Stimulated activated CD8-positive, alpha-beta memory T cell treated with anti-CD3 and anti-CD28 coated beads, Interleukin-12 subunit alpha, Interleukin-12 subunit beta, amount 100 ng/mL, for 4 hours (primary cell): ENCODE results near the gene KSR2.
"Not testable (repeated sequence)": the region's sequence is repeated elsewhere in the genome, so short reads cannot be mapped to it uniquely, and the experiment has no call there.

Experiments
- DNase-seq: peaks from one replicate; pipeline ENCODE4 v3.0.0-alpha.2; 2020; ENCODE audit warnings: low read depth

The KSR2 gene

DNA sequence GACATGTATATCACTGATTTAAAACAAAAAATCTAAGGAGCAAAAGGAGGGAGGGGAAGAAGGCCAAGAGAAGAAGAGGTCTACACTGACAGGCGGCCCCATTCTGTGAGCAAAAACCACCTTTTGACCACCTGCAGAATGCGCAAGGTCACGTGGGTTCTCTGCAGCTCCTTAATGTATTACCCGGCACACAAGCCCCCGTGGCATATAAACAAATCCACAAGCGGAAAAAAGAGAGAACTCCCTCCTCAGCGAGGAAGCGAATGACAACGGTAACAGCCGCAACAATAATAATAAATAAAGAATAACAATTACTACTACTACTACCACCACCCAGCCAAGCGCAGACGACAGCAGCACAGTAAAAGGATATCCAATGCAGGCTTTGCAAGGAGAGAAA, 1.3 kb downstream of the KSR2 start:
- DNase-seq, result no peak

DNA sequence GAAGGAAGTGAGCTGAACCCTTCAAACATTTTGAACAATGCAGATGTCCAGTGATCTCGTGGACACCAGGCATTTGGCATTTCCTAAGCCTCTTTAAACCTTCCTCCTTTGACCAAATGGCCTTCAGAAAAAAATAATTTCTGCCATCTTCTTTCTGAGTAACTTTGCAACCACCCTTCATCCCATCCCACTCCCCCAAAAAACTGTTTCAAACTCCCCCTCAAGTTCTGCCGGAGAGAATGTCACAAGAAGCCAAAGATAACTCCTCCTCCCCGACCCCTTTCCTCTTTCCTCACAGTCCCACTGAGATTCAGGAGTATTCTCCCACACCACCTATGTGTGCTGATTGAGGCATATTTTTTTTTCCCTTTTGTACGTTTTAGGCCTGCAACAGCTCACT, 1.7 kb downstream of the KSR2 start:
- DNase-seq, result no peak

DNA sequence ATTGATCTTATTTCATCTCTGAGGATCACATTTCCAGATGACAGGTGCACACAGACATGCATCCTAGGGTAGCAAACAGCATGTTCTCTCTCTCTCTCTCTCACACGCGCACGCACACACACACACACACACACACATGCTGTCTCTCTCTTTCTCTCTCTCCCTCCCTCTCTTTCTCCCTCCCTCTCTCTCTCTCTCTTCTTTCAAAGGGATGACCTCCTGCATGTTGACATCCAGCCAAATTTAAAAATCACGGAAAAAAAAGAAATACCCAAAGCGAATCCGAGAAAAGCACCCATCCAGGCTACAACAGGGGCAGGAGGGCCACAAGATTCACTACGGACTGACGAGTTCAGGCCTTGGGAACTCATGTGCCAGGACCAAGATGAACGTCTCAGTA, 2.3 kb downstream of the KSR2 start:
- DNase-seq, result no peak

DNA sequence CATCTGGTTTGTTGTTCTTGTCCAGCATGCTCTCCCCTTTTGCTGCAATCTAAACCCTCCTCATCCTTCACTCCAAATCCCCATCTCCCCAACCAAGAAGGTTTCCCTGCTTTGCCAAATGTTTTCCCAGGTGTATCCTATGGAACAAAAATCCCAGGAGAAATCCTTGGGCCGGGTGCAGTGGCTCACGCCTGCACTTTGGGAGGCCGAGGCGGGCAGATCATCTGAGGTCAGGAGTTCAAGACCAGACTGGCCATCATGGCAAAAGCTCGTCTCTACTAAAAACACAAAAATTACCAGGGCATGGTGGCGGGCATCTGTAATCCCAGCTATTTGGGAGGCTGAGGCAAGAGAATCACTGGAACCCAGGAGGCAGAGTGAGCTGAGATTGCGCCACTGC, 5.0 kb downstream of the KSR2 start:
- no peak for DNase-seq

DNA sequence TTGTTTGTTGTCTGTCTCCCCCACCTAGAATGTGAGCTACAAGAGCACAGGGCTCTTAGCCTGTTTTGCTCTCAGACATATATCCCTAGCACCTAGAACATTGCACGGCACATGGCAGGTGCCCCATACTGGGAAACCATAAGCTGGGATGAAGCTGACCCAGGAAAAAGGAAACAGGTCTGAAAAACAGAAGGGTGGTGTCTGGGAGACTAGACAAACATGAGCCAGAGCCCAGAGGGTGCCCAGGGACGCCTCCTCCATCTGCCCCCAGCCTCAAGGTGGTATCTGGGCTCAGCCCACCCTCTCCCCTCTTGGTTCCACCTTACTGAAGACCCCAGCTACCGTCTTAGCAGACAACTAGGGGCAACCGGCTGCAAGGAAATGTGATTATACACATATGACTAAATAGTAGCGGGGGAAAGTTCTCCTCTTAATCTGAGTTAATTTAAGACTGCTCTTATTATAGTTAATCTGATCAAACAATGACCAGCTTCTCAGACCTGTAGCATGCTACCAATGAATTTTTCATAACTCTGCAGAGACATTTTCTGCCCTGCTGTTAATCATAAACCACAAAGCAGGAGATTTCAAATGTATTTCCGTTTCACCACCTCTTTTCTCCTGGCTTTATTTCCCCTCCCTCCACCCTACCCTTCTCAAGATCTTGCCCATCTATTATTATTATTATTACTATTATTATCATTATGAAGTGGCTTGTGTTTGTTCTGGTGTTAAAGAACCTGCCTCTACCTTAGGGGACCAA, 31.9 kb downstream of the KSR2 start:
- no peak for DNase-seq

DNA sequence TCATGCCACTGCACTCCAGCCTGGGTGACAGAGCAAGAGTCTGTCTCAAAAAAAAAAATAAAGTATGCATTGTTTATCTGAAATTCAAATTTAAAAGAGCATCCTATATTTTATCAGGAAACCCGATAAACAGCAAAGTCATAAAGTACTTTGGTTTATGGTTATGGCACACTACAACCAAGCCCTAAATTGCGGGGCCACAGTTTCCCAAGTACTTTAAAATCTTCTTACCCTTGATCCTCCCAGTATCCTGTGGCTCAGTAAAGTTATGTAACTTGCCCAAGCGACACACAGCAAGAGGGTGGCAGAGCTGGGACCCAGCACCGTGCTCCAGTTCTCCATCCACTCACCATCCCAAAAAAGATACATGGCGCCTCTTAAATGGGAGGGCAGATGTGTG, 35.2 kb downstream of the KSR2 start:
- DNase-seq, result no peak

DNA sequence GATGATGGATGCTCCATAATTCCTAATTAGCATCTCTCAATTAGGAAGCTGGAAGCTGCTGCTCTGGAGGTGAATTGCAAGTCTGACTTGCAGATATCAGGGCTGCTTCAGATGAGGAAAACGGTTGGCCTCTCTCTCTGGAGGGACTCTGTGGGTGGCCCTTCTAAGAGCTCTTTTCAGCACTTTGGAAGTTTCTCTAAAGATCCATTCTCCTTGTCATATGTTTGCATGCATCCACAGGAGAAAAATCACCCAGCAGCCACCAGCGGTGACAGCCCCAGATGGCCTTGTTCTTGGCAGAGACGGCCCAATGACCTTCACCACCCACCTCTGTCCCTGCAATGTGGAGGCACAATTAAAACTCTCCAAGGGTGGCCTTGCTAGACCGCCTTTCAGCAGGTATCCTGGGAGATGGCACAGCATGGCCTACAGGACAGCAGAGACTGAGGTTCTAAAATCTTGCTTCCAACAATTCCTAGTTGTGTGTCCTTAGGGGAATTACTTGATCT, 42.3 kb downstream of the KSR2 start:
- no peak for DNase-seq

DNA sequence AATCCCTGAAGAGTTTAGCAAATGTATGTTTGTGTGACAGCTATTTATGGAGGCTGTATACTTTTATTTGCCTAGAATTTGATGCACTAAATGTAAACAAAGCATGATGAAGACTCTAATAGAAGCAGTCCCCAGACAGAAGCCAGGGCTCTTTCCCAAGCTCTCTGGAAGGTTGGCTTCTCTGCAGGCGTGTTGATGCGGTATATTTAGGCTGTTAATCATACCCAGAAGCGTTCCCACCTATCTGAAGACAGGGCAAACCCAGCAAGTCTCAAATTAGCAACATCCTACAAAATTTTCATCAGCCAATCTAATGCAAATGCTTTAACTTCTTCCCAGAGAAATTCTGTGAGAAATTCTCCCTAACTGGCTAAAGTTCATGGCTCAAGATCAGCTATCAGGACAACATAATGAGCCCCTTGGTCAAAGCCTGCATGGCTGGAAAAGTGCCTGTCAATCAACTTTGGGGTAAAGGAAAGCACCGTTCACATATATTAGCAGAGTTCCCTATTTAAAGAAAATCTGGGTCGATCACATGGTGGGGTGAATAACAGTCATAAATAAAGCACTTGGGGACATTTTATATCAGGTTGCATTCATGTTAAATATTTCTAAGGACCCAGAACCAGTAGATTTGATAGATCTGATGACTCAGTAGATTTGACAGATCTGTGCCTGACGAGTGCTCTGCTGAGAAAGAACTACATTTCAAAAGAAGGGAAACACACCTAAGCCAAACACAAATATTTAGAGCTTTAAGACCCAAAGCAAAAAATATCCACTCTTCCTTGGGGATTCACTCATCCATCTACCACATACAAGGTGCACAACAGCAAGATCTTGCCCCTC, 46.6 kb downstream of the KSR2 start:
- no peak for DNase-seq

DNA sequence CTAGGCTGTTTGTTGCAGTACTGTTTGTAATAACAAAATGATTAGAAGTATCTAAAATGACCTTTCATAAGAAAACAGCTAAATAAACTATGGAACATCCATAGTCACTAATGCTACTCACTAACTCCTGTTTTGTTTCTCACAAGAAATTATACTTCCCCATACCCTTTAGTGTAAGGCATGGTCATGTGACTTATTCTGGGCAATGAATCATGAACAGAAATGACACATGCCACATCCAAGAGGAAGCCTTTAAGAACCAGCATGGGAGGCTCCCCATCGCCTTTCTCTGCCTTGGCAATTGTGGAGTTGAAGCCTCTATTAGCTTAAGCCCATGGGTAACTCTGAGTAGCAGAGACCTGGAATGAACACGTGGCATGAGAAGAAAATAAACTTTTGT, 49.3 kb downstream of the KSR2 start:
- no peak for DNase-seq

DNA sequence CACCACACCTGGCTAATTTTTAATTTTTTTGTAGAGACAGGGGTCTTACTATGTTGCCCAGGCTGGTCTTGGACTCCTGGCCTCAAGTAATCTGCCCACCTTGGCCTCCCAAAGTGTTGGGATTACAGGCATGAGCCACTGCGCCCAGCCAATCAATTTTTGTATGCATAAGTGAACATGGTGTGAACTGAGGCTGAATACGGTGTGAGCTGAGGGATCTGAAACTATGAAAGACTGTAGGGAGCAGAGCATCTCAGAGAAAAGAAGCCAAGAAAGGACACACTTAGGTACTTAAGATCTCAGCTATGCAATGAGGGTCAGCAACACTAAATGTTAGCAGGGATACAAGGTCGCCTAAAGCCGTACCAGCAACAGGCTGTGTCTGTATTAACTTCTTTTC, 54.1 kb downstream of the KSR2 start:
- no peak for DNase-seq

DNA sequence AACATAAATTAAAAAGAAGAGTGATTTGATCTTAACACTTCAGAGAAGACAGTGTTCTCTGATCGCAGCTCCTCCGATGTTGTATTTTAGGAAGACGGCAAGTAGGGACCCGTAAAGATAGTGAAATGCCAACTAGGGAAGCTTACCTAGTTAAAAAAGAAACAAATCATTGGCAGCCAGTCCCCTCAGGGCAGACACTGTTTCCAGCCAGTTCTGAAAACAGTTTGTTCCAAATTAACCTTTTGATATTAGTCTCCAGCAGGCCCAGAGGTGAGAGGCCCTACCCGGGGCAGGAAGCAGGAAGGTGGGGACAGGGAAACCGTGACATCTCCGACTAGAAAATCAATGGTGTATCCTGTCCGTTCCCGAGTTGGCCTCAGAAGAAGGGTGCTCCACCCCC, 56.0 kb downstream of the KSR2 start:
- no peak for DNase-seq

DNA sequence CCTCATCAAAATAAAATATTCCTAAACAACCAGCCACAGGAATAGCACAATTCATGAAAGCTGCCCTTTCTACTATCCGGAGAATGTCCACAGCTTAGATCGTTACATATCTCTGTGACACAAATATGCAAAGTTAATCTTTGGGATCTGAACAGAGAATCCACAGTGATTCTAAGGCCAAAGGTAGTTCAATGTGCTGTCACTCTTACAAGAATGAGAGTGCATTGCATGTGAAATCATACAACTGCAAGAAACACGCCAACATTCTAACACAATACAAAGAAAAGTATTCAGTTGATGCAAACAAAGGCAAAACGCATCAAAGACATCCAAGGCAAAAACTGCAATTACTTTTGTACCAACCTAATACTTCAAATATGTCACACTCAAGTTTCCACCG, 60.4 kb downstream of the KSR2 start:
- no peak for DNase-seq

DNA sequence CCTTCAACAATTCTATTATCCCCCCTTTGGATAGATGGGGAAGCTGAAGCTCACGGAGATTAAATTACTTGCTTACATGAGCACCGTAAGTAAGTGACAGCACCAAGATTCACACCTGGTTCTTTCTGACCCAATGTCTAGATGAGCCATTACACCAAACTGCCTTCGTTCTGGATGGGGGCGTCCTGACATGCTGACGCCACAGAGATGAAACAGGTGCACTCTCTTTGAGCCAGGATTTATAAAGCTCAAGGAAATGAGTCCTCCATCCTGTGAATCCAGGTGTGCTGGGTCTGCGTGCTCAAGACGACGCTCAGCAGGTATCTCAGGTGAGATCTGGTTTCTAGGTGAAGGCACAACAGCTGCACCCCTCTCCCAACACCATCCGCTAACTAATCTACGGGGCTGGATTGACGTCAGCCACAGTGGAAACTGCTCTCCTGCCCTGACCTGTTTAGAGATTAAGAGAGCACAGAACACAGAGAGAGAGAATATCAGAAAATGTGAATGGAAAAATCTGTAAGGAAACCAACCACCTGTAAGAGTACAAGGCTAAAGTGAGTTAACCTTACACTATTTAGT, 61.6 kb downstream of the KSR2 start:
- DNase-seq, result no peak

DNA sequence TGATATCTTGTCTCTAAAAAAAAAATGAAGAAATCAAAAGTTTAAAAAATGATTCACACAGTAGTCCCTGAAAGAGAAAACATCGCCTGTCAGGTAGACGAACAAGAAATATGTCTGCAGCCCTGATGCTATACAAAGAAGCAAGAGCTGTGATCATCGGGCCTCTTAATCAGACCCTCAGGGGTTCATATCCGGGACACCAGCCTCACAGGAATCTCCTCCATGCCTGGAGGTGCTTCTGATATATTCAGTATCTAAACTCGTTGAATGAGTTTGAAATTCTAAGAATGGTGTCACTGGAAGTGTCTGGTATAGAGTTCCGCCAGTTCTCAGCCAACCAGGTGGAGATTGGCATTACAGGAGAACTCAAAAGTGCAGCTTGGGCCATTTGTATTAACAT, 64.7 kb downstream of the KSR2 start:
- no peak for DNase-seq

DNA sequence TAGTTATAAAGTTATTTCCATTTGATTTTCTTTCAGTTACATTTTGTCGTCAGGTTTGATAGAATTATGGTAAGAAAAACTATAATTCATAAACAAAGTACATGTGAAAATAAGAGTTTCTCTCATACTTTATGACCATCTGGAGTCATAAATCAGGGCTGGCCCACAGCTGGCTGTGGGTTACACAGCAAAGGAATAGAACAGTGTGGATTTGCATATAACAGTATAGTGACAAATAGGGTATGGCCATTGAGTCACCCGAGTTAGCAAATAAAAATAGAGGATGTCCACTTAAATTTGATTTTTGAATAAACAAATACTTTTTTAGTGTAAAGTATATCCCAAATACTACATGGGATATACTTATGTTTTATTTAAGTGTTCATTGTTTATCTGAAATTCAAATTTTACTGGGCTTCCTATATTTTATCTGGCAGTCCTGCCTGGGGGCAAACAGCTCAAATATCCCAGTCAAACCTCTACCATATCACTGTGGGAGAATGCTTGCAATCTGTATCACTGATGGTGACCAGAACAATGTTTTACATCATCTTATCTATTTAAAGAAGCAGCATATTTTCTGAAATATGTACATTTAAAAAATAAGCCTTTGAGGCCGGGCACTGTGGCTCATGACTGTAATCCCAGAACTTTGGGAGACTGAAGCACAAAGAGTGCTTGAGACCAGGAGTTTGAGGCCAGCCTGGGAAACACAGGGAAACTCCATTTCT, 65.5 kb downstream of the KSR2 start:
- no peak for DNase-seq

DNA sequence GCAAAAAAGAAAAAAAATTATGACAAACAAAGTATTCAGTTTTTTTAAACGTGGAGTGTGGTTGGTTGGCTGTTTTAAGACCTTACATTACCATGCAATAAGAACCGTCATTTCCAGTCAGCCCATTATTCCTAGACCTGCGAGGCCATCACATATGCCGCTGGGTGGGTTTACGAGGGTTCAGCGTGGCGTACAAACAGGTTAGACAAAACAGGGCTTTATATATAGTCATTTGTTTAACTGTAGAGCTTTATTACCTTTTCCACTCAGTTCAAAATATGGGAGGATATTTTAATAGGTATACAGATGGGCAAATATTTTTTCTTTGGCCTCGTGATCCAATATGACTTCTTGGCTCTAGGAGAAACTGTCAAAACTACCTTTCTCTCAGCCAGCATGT, 67.2 kb downstream of the KSR2 start:
- DNase-seq, result no peak

DNA sequence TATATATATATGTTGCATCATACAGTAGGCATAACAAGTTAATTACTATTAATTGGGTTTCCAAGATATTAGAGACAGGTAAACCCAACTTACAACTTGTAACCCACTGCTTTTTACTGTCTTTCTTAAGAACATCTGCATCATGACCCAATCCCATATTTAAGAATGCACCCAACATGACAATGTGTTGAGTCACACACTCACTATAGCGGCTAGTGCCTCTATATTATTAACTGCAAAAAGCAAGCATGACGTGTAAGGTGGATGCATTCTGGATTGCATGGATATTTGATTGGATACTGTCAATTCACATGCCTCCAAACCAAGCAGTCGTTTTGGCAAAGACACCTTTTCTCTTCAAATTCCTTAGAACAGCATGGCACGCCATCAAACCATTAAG, 68.2 kb downstream of the KSR2 start:
- DNase-seq, result no peak

DNA sequence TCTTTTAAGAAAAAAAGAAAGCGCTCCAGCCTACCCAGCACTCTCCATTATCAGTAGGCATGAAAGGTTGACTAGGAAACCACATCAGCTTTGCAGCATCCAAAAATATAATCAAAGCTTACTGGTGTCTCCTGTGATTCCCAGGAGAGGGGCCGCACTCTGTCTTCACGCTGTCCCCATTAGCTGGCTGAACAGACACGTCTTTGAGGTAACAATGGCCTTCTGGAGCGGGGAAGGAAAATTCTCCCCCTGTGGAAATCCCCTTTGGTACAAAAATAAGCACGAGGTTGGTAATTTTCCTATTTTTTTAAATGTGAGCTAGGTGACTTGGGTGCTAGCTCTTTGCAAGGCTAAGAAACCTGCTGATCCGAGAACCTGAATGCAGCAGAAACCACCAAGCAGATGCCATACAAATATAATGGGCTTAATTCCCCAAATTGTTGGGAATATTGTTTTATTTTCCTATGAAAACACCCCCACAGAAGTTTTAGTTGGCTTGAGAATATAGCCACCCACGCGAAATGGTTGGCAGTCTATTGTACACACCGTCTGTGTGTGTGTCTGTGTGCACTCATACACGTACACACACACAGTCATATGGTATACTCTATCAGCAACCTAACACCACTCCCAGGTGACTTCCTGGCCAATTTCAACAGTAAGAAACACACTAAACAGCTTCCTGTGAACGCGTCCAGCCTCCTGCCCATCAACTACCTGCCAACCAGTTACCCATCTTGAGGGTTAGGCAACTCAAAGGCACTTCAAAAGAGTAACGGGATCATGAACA, 71.2 kb downstream of the KSR2 start:
- no peak for DNase-seq

DNA sequence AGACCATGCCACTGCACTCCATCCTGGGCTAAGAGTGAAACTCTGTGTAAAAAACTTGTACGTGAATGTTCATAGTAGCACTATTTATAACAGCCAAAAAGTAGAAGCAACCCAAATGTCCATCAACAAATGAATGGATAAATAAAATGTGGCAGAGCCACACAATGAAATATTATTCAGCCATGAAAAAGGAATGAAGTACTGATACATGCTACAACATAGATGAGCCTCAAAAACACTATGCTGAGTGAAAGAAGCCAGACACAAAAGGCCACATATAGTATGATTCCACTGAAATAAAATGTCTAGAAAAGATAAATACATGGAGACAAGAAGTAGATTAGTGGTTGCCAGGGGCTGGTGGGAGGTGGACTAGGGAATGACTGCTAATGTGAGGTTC, 72.8 kb downstream of the KSR2 start:
- no peak for DNase-seq

DNA sequence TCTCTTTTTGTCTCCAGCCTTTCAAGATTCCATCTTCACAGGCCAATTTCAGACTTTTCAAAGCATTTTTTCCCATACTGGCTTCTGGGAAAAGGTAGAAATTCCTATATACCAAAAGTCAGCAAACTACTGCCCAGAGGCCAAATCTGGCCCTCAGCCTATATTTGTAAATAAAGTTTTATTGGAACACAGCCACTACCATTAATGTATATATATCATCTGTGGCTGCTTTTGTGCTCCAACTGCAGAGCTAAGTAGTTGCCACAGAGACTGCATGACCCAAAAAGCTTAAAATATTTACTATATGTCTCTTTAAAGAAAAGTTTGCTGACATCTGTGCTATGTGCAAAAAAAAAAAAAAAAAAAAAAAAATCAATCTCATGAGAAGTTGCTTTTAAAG, 76.3 kb downstream of the KSR2 start:
- no peak for DNase-seq

DNA sequence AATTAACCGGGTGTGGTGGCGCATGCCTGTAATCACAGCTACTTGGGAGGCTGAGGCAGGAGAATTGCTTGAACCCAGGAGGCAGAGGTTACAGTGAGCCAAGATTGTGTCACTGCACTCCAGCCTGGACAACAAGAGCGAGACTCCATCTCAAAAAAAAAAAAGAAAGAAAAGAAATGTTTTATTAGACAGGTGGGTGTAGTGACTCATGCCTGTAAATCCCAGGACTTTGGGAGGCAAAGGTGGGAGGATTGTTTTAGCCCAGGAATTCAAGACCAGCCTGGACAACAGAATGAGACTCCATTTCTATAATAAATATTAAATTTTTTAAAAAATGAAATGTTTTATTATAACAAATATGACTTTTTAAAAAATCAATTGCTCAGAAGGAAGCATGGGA, 77.5 kb downstream of the KSR2 start:
- DNase-seq, result not testable (repeated sequence)

DNA sequence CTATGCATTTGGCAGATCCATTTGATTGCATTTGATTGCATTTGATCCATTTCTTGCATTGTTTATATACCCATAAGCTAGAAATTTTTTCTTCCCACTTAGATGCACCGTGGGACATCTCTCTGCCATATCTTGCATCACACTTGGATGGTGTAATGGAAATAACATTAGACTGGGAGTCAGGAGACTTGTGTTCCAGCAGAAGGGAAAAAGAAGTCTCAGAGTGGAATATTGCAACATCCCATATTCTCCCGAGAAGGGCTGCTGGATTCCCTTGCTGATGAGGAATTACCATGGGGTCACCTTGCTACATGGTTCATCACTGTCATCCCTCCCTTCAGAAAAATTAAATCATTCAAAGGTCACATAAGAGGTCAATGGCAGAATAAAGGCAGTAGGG, 78.1 kb downstream of the KSR2 start:
- DNase-seq, result no peak
